ENCODE results near the gene KY. TPM values are rescaled to one million over a fixed set of nuclear protein-coding genes. Genes with fewer than 3 reads are reported as not detected.

The KY gene
- total RNA-seq, 4 donors from 2014 or later = 0.68 to 3.3 (median 1.8) TPM

DNA sequence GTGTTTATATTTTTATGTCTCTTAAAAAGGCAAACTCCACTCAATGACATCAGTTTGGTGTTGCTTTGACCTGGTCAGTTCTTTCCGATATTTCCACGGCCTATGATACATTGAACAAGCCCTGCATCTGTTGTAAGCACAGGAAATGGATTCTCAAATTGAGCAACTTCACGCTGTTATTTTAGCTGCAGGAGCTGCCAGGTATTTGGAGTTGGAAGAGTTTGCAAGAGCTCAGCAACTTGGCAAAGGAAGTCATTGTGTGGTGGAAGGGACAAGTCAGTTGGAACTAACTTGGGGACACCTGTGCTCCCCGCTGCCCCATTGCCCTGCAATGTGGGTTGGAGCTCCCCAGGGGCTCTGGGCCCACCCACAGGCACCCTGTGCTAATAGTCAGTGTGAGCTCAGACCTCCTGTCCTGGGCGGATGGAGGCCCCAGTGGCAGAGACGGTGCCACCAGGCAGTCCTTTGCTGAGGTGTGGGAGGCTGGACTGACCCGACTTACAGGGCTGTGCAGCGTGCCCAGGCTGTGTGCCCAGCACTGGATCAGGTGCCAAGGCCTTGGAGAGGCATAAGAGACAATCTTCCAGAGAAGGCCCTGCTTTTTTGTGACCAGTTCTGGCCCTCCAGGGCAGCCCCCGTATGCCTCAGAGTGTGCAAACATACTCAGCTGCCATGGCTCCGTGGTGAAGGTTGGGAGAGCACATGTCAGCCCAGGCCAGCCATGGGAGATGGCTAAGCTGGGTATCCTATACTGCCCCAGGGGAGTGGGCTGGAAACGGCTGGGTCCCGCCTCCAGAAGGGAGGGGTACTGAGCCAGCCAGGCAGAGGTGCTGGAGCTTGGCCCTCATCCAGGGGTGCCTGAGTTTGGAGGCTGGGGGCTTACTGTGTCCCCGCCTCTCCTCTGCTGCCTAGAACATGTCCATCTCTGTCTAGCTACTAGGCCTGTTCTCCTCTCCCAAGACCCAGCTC lies 43.5 kb downstream of the KY start:
- H3K36me3 ChIP-seq = no peaks in the 10 kb centered on the region
- H3K4me3 ChIP-seq = no peak overlapping the region
- intact Hi-C loops (cut with DNase I; ENCODE audit: low total_unique reads) (loop anchor here (10.0 kb wide), 1 partner anchor 897 kb away; no protein-coding TSS in a partner anchor), in situ Hi-C loops (cut with MboI; ENCODE audit: low sequenced_read_pairs in 4 of 4) (loop anchor here (10.0 to 25.0 kb wide), 3 partner anchors 147 to 1287 kb away; no protein-coding TSS in a partner anchor)
- DNase-seq = peak in 1 of 2 donors; percentile 25
- H3K27me3 ChIP-seq = no peaks in the 10 kb centered on the region
- H3K27ac ChIP-seq = no peak overlapping the region
- no peaks in the 10 kb centered on the region for H3K9me3 ChIP-seq
- TF ChIP-seq, protein P1, sequence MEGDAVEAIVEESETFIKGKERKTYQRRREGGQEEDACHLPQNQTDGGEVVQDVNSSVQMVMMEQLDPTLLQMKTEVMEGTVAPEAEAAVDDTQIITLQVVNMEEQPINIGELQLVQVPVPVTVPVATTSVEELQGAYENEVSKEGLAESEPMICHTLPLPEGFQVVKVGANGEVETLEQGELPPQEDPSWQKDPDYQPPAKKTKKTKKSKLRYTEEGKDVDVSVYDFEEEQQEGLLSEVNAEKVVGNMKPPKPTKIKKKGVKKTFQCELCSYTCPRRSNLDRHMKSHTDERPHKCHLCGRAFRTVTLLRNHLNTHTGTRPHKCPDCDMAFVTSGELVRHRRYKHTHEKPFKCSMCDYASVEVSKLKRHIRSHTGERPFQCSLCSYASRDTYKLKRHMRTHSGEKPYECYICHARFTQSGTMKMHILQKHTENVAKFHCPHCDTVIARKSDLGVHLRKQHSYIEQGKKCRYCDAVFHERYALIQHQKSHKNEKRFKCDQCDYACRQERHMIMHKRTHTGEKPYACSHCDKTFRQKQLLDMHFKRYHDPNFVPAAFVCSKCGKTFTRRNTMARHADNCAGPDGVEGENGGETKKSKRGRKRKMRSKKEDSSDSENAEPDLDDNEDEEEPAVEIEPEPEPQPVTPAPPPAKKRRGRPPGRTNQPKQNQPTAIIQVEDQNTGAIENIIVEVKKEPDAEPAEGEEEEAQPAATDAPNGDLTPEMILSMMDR (IDR thresholded peaks at IDR 0.05 in 4 of 5, conservative IDR thresholded peaks at IDR 0.05 in 1 of 5) = no peak
- no peak for TF ChIP-seq POLR2A (IDR thresholded peaks at IDR 0.05)
- ATAC-seq = peak; percentile 72 to 78
- peaks cover 17 to 19% of the 10 kb centered on the region in 2 donors for H3K4me1 ChIP-seq

- H3K27ac ChIP-seq = no peak overlapping the region
- DNase-seq (no peak), ATAC-seq (no peak)
- in situ Hi-C loops (cut with MboI; ENCODE audit: low sequenced_read_pairs in 4 of 4) (loop anchor here (10.0 to 25.0 kb wide), 3 partner anchors 148 to 1288 kb away; no protein-coding TSS in a partner anchor), intact Hi-C loops (cut with DNase I; ENCODE audit: low total_unique reads) (loop anchor here (10.0 kb wide), 1 partner anchor 898 kb away; no protein-coding TSS in a partner anchor)
- peaks cover 7 to 13% of the 10 kb centered on the region in 2 donors for H3K4me1 ChIP-seq
- no peaks in the 10 kb centered on the region for H3K9me3 ChIP-seq
- H3K36me3 ChIP-seq = no peaks in the 10 kb centered on the region
- TF ChIP-seq, protein P1 (IDR thresholded peaks at IDR 0.05 in 4 of 5, conservative IDR thresholded peaks at IDR 0.05 in 1 of 5) = no peak
- TF ChIP-seq POLR2A (IDR thresholded peaks at IDR 0.05) = no peak
- H3K27me3 ChIP-seq = no peaks in the 10 kb centered on the region
- H3K4me3 ChIP-seq = no peak overlapping the region
Observed at GRCh38 chr3:134606033-134607025, 44.5 kb downstream of the KY start.

- H3K4me3 ChIP-seq = no peak overlapping the region
- H3K27ac ChIP-seq = no peak overlapping the region
- no peak for TF ChIP-seq POLR2A (IDR thresholded peaks at IDR 0.05)
- TF ChIP-seq, protein P1 (IDR thresholded peaks at IDR 0.05 in 4 of 5, conservative IDR thresholded peaks at IDR 0.05 in 1 of 5) = no peak
- DNase-seq = no peak
- no peaks in the 10 kb centered on the region for H3K27me3 ChIP-seq
- H3K9me3 ChIP-seq = no peaks in the 10 kb centered on the region
- H3K4me1 ChIP-seq = peaks cover 5 to 13% of the 10 kb centered on the region in 2 donors
- no peak for ATAC-seq
- intact Hi-C loops (cut with DNase I; ENCODE audit: low total_unique reads) = loop anchor here (10.0 kb wide), 1 partner anchor 899 kb away; no protein-coding TSS in a partner anchor
- H3K36me3 ChIP-seq = no peaks in the 10 kb centered on the region
- in situ Hi-C loops (cut with MboI; ENCODE audit: low sequenced_read_pairs in 4 of 4) = loop anchor here (10.0 to 25.0 kb wide), 3 partner anchors 149 to 1289 kb away; no protein-coding TSS in a partner anchor
Observed at GRCh38 chr3:134605556-134605955, 45.3 kb downstream of the KY start.

DNA sequence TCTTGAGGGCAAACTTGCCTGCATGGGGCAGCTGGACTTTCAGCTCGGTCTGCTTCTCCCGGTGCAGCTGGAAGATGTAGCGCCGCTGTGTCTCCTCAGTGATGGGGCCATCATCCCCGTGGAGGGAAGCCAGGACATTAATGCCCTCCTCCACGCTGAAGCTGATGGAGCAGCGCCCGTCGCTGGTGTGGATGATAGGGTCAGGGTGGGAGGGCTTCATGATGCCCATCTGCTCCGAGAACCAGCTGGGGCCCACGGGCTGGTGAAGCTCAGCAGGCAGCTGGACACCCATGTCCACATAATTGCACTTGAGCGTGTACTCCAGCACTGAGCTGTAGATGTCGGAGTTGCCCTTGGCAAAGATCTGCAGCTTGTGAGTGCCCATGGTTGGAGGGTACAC lies 46.9 kb downstream of the KY start:
- H3K4me1 ChIP-seq = peaks cover 5 to 13% of the 10 kb centered on the region in 2 donors
- no peak for TF ChIP-seq POLR2A (IDR thresholded peaks at IDR 0.05)
- TF ChIP-seq, protein P1 (IDR thresholded peaks at IDR 0.05 in 4 of 5, conservative IDR thresholded peaks at IDR 0.05 in 1 of 5) = no peak
- H3K4me3 ChIP-seq = no peak overlapping the region
- H3K27ac ChIP-seq = no peak overlapping the region
- no peaks in the 10 kb centered on the region for H3K36me3 ChIP-seq
- in situ Hi-C loops (cut with MboI; ENCODE audit: low sequenced_read_pairs in 4 of 4) = loop anchor here (10.0 to 25.0 kb wide), 3 partner anchors 151 to 1291 kb away; no protein-coding TSS in a partner anchor
- ATAC-seq (no peak), DNase-seq (no peak)
- H3K9me3 ChIP-seq = no peaks in the 10 kb centered on the region
- no peaks in the 10 kb centered on the region for H3K27me3 ChIP-seq
- intact Hi-C loops (cut with DNase I; ENCODE audit: low total_unique reads) = loop anchor here (5.0 to 10.0 kb wide), 2 partner anchors 73 to 901 kb away; no protein-coding TSS in a partner anchor

Measured in gastrocnemius medialis (tissue), 4 donors.